Measurements from ENCODE around the gene KRTAP26-1. TPM values are rescaled to one million over a fixed set of nuclear protein-coding genes. Genes with fewer than 3 reads are reported as not detected.

KRTAP26-1 gene
- total RNA-seq, 2 donors from 2014 or later: not detected

DNA sequence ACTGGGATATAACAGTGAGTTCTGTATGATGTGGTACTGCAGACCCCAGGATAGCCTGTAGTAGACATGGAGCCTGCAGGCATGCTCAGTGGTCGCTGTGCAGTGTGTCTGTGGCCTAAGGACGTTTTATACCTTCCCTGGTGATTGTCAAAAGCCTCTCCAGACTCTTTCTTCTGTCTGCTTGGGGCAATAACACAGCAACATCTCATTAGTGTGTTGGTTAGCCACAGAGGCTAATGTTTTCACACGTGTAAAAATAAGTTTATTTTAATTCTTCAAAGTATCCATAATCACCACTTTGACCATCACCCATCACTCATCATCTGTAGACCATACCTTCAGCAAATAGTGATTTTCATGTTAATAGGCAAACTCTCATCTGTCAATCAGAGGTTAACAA lies 37.3 kb downstream of the KRTAP26-1 start, which contains the start of gene KRTAP24-1:
Gene KRTAP24-1 (minus strand): TSS at position 101 of the 400 bp plus-strand sequence. CDS start 18 bp downstream, at position 83.
- intact Hi-C loops (cut with DNase I): no loop called here

DNA sequence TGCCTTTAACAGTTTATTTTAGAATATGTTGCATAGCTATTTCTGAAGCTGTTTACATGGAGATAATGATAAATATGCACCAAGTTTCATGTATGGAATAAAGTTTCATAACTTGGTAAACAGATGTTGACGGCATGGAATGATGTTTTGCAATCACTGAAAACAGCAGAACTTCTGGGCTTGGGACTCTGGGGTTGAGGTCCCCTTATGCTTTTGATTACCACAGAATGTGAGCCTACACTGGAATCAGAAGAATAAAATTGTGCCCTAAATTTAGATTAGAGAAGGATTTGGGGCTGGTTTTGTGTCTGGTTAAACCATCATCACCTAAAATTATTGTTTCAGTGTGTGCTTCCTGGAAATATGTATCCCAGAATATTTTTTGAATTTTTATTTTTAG lies 48.5 kb downstream of the KRTAP26-1 start:
- DNase-seq (ENCODE audit: low spot score): no peak
- intact Hi-C loops (cut with DNase I): no loop called here

More for the DNA sequence above, 37.3 kb downstream of the KRTAP26-1 start, which contains the start of gene KRTAP24-1:
- DNase-seq (ENCODE audit: low spot score): no peak

DNA sequence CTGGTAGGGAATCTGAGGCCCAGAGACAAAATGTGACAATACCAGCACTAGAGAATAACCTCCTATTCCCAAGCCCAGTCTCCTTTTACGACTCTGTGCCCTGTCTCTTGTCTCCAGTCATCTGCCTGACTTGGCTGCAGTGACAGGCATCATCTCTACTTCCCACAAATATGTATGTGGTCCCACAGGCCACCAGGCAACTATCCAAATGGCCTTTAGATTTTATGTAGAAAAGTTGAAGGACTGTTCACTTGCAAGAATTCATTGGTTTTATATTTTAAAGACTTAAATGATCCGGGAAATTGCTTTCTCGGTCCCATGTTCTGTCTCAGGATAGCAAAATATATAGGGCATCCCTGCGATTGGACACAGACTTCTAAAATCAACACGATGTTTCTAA lies 49.0 kb downstream of the KRTAP26-1 start:
- intact Hi-C loops (cut with DNase I): no loop called here

DNA sequence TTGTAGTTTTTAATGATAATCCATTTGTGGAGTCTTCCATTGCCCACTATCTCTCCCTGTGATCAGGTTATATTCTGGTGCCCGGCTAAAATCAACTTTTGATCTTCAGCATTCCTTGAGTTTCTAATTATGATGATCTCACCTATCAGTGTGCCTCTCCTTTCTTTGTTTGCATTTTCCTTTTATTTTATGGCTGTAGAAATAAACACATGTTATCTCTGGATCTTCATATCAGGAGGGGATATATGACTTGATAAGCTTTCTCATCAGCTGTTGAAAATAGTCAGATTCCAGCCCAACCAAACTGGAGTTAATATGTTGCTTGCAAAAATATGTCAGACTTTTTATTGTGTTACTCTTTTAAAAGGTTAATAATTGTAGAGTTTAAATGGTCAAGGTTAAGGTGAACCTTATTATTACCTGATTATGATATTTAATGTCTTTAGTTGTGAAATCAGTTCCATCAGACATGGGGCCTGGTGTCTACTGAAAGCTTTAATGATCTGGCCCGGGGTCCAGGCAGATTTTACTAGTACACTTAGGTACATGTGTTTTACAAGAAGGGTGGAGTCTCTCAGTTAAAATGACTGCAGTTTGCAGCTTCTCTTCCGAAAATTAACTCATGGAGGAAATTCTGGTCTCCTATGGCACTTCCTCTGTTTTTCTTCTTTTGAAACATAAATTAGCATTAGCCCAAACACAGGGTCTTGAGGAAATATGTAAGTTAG lies 50.1 kb downstream of the KRTAP26-1 start:
- no peak for DNase-seq (ENCODE audit: low spot score)
- intact Hi-C loops (cut with DNase I): no loop called here

More for the DNA sequence above, 49.0 kb downstream of the KRTAP26-1 start:
- DNase-seq (ENCODE audit: low spot score): no peak

Other genes starting within 250 kb of the KRTAP26-1 start
- not detected for gene CLDN17, start 153.5 kb downstream of the KRTAP26-1 start, total RNA-seq
- gene CLDN8, start 104.2 kb downstream of the KRTAP26-1 start, total RNA-seq: not detected
- gene KRTAP24-1, start 37.4 kb downstream of the KRTAP26-1 start, total RNA-seq: not detected
- gene KRTAP25-1, start 30.8 kb downstream of the KRTAP26-1 start, total RNA-seq: not detected
- gene KRTAP27-1, start 17.4 kb upstream of the KRTAP26-1 start, total RNA-seq: not detected
- gene KRTAP23-1, start 28.3 kb upstream of the KRTAP26-1 start, total RNA-seq: not detected
- not detected for gene KRTAP13-2, start 52.0 kb upstream of the KRTAP26-1 start, total RNA-seq
- not detected for gene KRTAP13-1, start 75.7 kb upstream of the KRTAP26-1 start, total RNA-seq
- gene KRTAP13-3, start 105.6 kb upstream of the KRTAP26-1 start, total RNA-seq: not detected
- gene KRTAP13-4, start 109.9 kb upstream of the KRTAP26-1 start, total RNA-seq: not detected
- not detected for gene KRTAP15-1, start 120.0 kb upstream of the KRTAP26-1 start, total RNA-seq
- not detected for gene KRTAP19-1, start 160.1 kb upstream of the KRTAP26-1 start, total RNA-seq
- gene KRTAP19-2, start 167.1 kb upstream of the KRTAP26-1 start, total RNA-seq: not detected
- not detected for gene KRTAP19-3, start 171.7 kb upstream of the KRTAP26-1 start, total RNA-seq
- not detected for gene KRTAP19-4, start 176.8 kb upstream of the KRTAP26-1 start, total RNA-seq
- not detected for gene KRTAP19-5, start 181.8 kb upstream of the KRTAP26-1 start, total RNA-seq
- gene KRTAP19-6, start 221.5 kb upstream of the KRTAP26-1 start, total RNA-seq: not detected
- gene KRTAP19-7, start 241.0 kb upstream of the KRTAP26-1 start, total RNA-seq: not detected

Measured in posterior vena cava (tissue), 2 donors.